Measurements from ENCODE around the gene GPX7.

The GPX7 gene

DNA sequence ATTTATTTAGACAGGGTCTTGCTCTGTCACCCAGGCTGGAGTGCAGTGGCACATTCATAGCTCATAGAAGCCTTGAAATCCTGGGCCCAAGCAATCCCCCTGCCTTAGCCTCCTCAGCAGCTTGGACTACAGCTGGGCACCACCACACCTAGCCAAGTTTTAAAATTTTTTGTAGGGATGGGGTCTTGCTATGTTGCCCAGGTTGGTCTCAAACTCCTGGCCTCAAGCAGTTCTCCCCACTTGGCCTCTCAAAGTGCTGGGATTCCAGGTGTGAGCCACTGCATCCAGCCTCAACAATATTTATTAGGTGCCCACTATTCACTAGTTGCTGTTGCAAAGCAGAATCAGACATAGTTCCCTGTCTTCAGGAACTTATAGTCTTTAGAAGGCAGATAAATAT is 14.1 kb upstream of the GPX7 start:
- no peaks in the 10 kb centered on the region for H3K36me3 ChIP-seq
- no peak for DNase-seq
- H3K9me3 ChIP-seq: no peaks in the 10 kb centered on the region
- H3K4me1 ChIP-seq: no peaks in the 10 kb centered on the region
- H3K4me3 ChIP-seq: no peak overlapping the region
- H3K27me3 ChIP-seq: peaks cover 0 to 14% of the 10 kb centered on the region in 2 donors
- TF ChIP-seq, protein P1, sequence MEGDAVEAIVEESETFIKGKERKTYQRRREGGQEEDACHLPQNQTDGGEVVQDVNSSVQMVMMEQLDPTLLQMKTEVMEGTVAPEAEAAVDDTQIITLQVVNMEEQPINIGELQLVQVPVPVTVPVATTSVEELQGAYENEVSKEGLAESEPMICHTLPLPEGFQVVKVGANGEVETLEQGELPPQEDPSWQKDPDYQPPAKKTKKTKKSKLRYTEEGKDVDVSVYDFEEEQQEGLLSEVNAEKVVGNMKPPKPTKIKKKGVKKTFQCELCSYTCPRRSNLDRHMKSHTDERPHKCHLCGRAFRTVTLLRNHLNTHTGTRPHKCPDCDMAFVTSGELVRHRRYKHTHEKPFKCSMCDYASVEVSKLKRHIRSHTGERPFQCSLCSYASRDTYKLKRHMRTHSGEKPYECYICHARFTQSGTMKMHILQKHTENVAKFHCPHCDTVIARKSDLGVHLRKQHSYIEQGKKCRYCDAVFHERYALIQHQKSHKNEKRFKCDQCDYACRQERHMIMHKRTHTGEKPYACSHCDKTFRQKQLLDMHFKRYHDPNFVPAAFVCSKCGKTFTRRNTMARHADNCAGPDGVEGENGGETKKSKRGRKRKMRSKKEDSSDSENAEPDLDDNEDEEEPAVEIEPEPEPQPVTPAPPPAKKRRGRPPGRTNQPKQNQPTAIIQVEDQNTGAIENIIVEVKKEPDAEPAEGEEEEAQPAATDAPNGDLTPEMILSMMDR (IDR thresholded peaks at IDR 0.05): no peak
- no peak overlapping the region for H3K27ac ChIP-seq
- intact Hi-C loops (cut with DNase I; ENCODE audit: low total_unique reads): no loop called here

DNA sequence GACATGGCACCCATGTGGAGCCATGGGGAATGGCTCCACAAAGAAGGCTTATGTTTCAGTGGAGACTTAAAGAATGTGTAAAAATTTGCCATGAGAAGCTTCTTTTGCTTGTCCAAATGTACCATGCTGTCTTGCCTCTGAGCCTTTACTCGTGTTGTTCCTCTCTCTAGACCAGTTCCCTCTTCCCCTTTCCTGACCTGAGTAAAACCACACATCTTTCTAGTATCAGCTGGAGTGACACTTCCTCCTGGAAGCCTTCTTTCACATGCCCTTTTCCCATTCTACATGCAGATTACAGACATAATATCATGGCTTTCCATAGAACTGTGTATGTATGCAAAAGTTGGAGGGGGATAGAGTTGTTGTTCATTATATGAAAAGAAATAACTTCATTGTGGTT is 13.6 kb upstream of the GPX7 start:
- intact Hi-C loops (cut with DNase I; ENCODE audit: low total_unique reads): no loop called here

DNA sequence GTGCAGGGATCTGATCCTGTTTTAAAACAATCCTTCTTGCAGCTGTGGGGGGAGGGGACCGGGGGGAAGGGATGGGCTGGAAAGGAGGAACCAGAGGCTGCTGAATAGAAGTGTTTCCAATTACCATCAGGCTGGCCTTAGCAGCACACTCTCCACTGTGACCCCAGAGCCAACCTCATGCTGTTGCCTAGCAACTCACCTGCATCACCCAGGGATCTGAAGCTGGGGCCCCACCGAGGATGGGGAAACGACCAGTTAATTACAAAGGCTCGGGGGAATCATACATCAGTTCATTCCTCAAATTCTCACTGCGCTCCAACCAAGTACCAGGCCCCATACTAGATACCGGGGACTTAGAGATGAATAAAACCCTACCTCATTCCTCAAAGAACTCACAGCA is 11.9 kb upstream of the GPX7 start:
- no peak for DNase-seq
- no peak overlapping the region for H3K4me3 ChIP-seq
- H3K9me3 ChIP-seq: no peaks in the 10 kb centered on the region
- peaks cover 0 to 10% of the 10 kb centered on the region in 2 donors for H3K27me3 ChIP-seq
- TF ChIP-seq, protein P1 (IDR thresholded peaks at IDR 0.05): no peak
- H3K4me1 ChIP-seq: no peaks in the 10 kb centered on the region
- intact Hi-C loops (cut with DNase I; ENCODE audit: low total_unique reads): no loop called here
- no peak overlapping the region for H3K27ac ChIP-seq
- no peaks in the 10 kb centered on the region for H3K36me3 ChIP-seq

More for the DNA sequence above, 13.6 kb upstream of the GPX7 start:
- TF ChIP-seq, protein P1 (IDR thresholded peaks at IDR 0.05): no peak
- Histone ChIP-seq H3K9me3 (no peaks in the 10 kb centered on the region), H3K27ac (no peak overlapping the region), H3K4me3 (no peak overlapping the region), H3K4me1 (no peaks in the 10 kb centered on the region), H3K36me3 (no peaks in the 10 kb centered on the region), H3K27me3 (peaks cover 0 to 14% of the 10 kb centered on the region in 2 donors)
- no peak for DNase-seq

GRCh38 chr1:52592637-52593323 is 9.4 kb upstream of the GPX7 start:
- TF ChIP-seq, protein P1 (IDR thresholded peaks at IDR 0.05): no peak
- no peak for DNase-seq
- no peak overlapping the region for H3K27ac ChIP-seq
- intact Hi-C loops (cut with DNase I; ENCODE audit: low total_unique reads): no loop called here
- H3K4me1 ChIP-seq: no peaks in the 10 kb centered on the region
- H3K4me3 ChIP-seq: no peak overlapping the region
- H3K27me3 ChIP-seq: peaks cover 0 to 4% of the 10 kb centered on the region in 2 donors
- no peaks in the 10 kb centered on the region for H3K36me3 ChIP-seq
- no peaks in the 10 kb centered on the region for H3K9me3 ChIP-seq

GRCh38 chr1:52593495-52593894 is 8.7 kb upstream of the GPX7 start:
- Histone ChIP-seq H3K4me3 (no peak overlapping the region), H3K9me3 (no peaks in the 10 kb centered on the region), H3K36me3 (no peaks in the 10 kb centered on the region), H3K27ac (no peak overlapping the region), H3K27me3 (peaks cover 0 to 3% of the 10 kb centered on the region in 2 donors), H3K4me1 (no peaks in the 10 kb centered on the region)
- intact Hi-C loops (cut with DNase I; ENCODE audit: low total_unique reads): no loop called here
- no peak for DNase-seq
- TF ChIP-seq, protein P1 (IDR thresholded peaks at IDR 0.05): no peak
